ENCODE data around the gene RANBP3. TPM values are rescaled to one million over a fixed set of nuclear protein-coding genes. Genes with fewer than 3 reads are reported as not detected.

RANBP3 gene
- total and polyA plus RNA-seq, 8 donors: 64.6 to 91.9 (median 77.1) TPM

DNA sequence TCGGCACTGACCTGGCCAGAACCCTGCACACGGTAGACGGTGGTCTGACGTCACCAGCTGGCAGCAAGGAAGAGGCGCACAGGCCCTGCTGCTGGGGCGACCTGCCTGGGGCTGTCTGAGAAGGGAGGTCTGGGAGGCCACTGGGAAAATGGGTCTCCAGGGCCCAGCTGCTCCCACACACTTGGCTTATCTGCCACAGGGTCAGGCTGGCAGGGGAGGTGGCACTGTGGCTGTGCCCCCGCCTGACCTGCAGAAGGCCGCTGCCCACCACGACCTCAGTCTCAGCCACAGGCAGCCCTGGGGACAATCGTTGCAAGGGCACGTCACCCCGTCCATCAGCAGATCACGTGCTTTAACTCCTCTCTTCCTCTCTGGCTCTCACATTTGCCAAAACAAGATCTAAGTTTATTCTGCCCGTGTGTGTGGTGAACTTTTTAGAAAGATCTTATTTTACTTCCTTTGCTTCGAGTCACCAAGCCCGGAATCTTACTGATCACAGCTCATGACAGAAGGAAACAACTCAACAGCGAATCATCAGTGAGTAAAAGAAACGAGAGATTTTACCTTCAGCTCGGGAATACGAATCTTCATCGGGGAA is 45.2 kb upstream of the RANBP3 start:
- TF ChIP-seq, protein P1, sequence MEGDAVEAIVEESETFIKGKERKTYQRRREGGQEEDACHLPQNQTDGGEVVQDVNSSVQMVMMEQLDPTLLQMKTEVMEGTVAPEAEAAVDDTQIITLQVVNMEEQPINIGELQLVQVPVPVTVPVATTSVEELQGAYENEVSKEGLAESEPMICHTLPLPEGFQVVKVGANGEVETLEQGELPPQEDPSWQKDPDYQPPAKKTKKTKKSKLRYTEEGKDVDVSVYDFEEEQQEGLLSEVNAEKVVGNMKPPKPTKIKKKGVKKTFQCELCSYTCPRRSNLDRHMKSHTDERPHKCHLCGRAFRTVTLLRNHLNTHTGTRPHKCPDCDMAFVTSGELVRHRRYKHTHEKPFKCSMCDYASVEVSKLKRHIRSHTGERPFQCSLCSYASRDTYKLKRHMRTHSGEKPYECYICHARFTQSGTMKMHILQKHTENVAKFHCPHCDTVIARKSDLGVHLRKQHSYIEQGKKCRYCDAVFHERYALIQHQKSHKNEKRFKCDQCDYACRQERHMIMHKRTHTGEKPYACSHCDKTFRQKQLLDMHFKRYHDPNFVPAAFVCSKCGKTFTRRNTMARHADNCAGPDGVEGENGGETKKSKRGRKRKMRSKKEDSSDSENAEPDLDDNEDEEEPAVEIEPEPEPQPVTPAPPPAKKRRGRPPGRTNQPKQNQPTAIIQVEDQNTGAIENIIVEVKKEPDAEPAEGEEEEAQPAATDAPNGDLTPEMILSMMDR (IDR thresholded peaks at IDR 0.05): no peak
- no peaks in the 10 kb centered on the region for H3K27me3 ChIP-seq
- intact Hi-C loops (cut with DNase I): loop anchor here in 1 of 2 donors (2.0 kb wide), 1 partner anchor 36 kb away; no protein-coding TSS in a partner anchor
- no peak overlapping the region for H3K4me3 ChIP-seq
- H3K36me3 ChIP-seq: peaks cover 0 to 25% of the 10 kb centered on the region in 2 donors
- H3K4me1 ChIP-seq: peaks cover 0 to 13% of the 10 kb centered on the region in 2 donors
- ATAC-seq: peak; percentile 7
- DNase-seq: peak; percentile 24 to 61 (median 34)
- H3K9me3 ChIP-seq: no peaks in the 10 kb centered on the region
- H3K27ac ChIP-seq: peak overlapping the region; percentile 26 to 30

DNA sequence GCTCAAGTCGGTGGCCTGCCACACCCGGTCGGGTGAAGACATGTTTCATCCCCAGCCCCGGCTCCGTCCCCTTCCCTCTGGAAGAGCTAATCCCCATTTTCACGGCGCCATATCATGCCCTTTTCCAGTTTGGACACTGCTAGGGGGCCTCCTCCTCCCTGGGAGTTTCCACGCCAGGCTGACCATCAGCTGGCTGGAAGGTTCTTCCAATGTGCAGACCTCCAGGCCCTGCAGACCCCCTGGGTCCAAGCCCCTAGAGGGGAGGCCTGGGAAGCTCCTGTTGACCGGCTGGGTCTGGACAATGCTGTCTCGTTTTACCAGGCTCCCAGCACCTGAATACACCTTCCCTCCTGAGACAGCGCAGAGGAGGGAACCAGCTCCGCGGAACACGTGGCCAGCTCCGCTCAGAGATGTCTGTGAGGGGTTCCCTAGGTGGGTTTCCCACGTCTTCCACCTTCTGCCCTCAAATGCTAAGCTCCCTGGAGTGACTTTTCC is 44.7 kb upstream of the RANBP3 start:
- no peaks in the 10 kb centered on the region for H3K27me3 ChIP-seq
- peaks cover 0 to 23% of the 10 kb centered on the region in 2 donors for H3K36me3 ChIP-seq
- H3K4me3 ChIP-seq: no peak overlapping the region
- ATAC-seq (no peak), DNase-seq (no peak)
- peaks cover 0 to 13% of the 10 kb centered on the region in 2 donors for H3K4me1 ChIP-seq
- TF ChIP-seq, protein P1 (IDR thresholded peaks at IDR 0.05): peak; percentile 1 to 25
- intact Hi-C loops (cut with DNase I): loop anchor here in 1 of 2 donors (2.0 kb wide), 1 partner anchor 36 kb away; no protein-coding TSS in a partner anchor
- H3K27ac ChIP-seq: peak overlapping the region in 1 of 2 donors; percentile 30
- no peaks in the 10 kb centered on the region for H3K9me3 ChIP-seq

GRCh38 chr19:6021878-6022569 is 44.1 kb upstream of the RANBP3 start:
- Histone ChIP-seq H3K9me3 (no peaks in the 10 kb centered on the region), H3K27me3 (no peaks in the 10 kb centered on the region), H3K36me3 (peaks cover 0 to 17% of the 10 kb centered on the region in 2 donors), H3K4me1 (peaks cover 0 to 13% of the 10 kb centered on the region in 2 donors), H3K4me3 (no peak overlapping the region), H3K27ac (no peak overlapping the region)
- intact Hi-C loops (cut with DNase I): loop anchor here in 1 of 2 donors (2.0 kb wide), 1 partner anchor 35 kb away; no protein-coding TSS in a partner anchor
- DNase-seq: peak in 3 of 4 donors; percentile 54 to 86 (median 82)
- TF ChIP-seq, protein P1 (IDR thresholded peaks at IDR 0.05): peak; percentile 56 to 77
- peak; percentile 82 for ATAC-seq

DNA sequence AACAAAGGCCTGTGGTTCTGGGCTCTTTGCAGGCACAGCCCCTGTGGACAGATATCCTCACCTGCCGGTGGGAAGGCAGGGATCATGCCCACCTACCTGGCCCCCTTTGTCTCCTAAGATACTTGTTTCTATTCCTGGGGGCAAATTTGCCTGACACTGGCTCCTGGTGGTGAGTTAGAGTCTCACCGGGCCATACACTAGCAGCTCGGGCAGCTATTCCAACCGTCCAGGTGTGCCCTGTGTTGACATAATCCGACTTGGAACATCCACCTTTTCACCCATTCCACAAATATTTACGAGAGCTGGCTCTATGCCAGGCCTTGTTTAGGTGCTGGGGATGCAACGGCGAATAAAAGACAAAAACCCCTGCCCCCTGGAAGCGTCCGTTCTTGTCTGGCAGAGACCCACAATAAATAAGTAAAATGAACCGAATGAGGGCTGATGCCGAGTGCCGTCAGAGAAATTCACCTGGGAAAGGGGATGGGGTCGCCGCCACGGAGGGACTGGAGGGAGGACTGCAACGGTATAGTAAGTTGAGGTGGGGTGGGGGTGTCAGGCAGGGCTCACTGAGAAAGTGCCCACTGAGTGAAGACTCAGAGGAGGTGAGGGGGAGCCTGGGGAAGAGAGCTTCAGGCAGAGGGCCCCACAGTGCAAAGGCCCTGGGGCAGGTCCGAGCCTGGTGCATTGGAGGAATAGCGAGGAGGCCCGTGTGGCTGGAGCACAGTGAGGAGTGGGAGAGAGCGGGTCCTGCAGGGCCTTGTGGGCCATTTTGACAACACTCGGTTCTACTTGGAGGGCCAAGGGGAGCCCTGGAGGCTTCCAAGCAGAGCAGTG is 43.2 kb upstream of the RANBP3 start:
- intact Hi-C loops (cut with DNase I): no loop called here
- Histone ChIP-seq H3K4me1 (peaks cover 0 to 13% of the 10 kb centered on the region in 2 donors), H3K27ac (no peak overlapping the region), H3K27me3 (no peaks in the 10 kb centered on the region), H3K36me3 (peaks cover 0 to 9% of the 10 kb centered on the region in 2 donors), H3K9me3 (no peaks in the 10 kb centered on the region), H3K4me3 (no peak overlapping the region)
- ATAC-seq (no peak), DNase-seq (peak in 2 of 4 donors; percentile 7 to 41)
- TF ChIP-seq, protein P1 (IDR thresholded peaks at IDR 0.05): no peak
